HepG2 (cell line): ENCODE measurements around the gene CDCA4. TPM values are rescaled to one million over a fixed set of nuclear protein-coding genes. Genes with fewer than 3 reads are reported as not detected.

Experiments
- AKAP8 ChIP-seq: sonication (generic); formaldehyde crosslinking; IDR thresholded peaks from 2 replicates; pipeline ENCODE4 v1.5.1; 2020; ENCODE audit warnings: mild to moderate bottlenecking, missing genetic modification reagents
- PHF21A ChIP-seq: sonication (generic); formaldehyde crosslinking; IDR thresholded peaks from 2 replicates; pipeline ENCODE4 v1.5.0; 2020; ENCODE audit warnings: mild to moderate bottlenecking, missing genetic modification reagents
- POLR2AphosphoS2 ChIP-seq: IDR thresholded peaks from 2 replicates; pipeline ENCODE4 v1.6.1; 2011; ENCODE audit warnings: low read depth, low read length, improper control_type of control experiment
- RFX1 ChIP-seq: fragments of 450-650 bp; IDR thresholded peaks from 2 replicates; pipeline ENCODE4 v1.6.1; 2017
- TMF1 ChIP-seq: sonication (generic); formaldehyde crosslinking; IDR thresholded peaks from 2 replicates; pipeline ENCODE4 v1.8.1; 2022; ENCODE audit warnings: low read depth, missing genetic modification reagents
- ZNF354B ChIP-seq: sonication (generic); formaldehyde crosslinking; IDR thresholded peaks from 2 replicates; pipeline ENCODE4 v1.8.0; 2022; ENCODE audit warnings: mild to moderate bottlenecking, missing genetic modification reagents
- ZNF501 ChIP-seq: sonication (generic); formaldehyde crosslinking; IDR thresholded peaks from 2 replicates; pipeline ENCODE4 v1.5.1; 2020; ENCODE audit warnings: mild to moderate bottlenecking, moderate library complexity, missing genetic modification reagents
- ZNF615 ChIP-seq: sonication (generic); formaldehyde crosslinking; IDR thresholded peaks from 2 replicates; pipeline ENCODE4 v1.5.0; 2020; ENCODE audit warnings: mild to moderate bottlenecking, missing genetic modification reagents, borderline replicate concordance
- ZNF619 ChIP-seq: sonication (generic); formaldehyde crosslinking; IDR thresholded peaks from 2 replicates; pipeline ENCODE4 v1.4.0; 2020; ENCODE audit warnings: mild to moderate bottlenecking, missing genetic modification reagents
- ZNF891 ChIP-seq: sonication (generic); formaldehyde crosslinking; IDR thresholded peaks from 2 replicates; pipeline ENCODE4 v1.5.0; 2020; ENCODE audit warnings: mild to moderate bottlenecking, missing genetic modification reagents
- ZSCAN9 ChIP-seq: IDR thresholded peaks from 2 replicates; pipeline ENCODE4 v1.6.1; 2016; ENCODE audit warnings: borderline replicate concordance
- polyA plus RNA-seq, 8 experiments: library from polyadenylated mRNA; depleted of rRNA in 3 of 8; stranded (reverse) in 7 of 8; unstranded in 1 of 8; fragments of >200 nt; fragmentation: Illumina TruSeq in 4 of 8; extraction: Trizol in 4 of 8; gene quantifications; 2 replicates each; pipeline versions ENCODE4 v1.2.1 to v1.2.3, GENCODE V29; 2011 to 2016; ENCODE audit warnings: low read depth in 4 of 8, missing spikeins in 1 of 8, mixed read lengths in 1 of 8; ENCODE audit not compliant: insufficient read depth in 1 of 8
- total RNA-seq, 5 experiments: library from RNA; depleted of rRNA; stranded (reverse); fragments of >200 nt; fragmentation: Illumina TruSeq; extraction: Trizol; gene quantifications; 2 replicates each; pipeline ENCODE4 v1.2.3, GENCODE V29; 2016; ENCODE audit warnings: low read depth in 1 of 5
- TF ChIP-seq, protein P1 (sequence below): sonication (generic); formaldehyde crosslinking; IDR thresholded peaks from 2 replicates; pipeline ENCODE4 v1.4.0; 2020; ENCODE audit warnings: missing genetic modification reagents
- TF ChIP-seq, protein P2 (sequence below): sonication (generic); formaldehyde crosslinking; conservative IDR thresholded peaks from 2 replicates; pipeline ENCODE4 v1.4.0; 2020; ENCODE audit warnings: missing genetic modification reagents

CDCA4 gene
- total and polyA plus RNA-seq, 2 of the 13 experiments (the other 11 are each of a cell fraction or from before 2014, with no cell fraction given): 19.7 to 43.1 TPM

GRCh38 chr14:104971447-104972240 lies 49.2 kb downstream of the CDCA4 start (continued):
- no peak for TF ChIP-seq RFX1
- TF ChIP-seq ZNF619 (CRISPR knock-in tag): no peak
- TF ChIP-seq, protein P1, sequence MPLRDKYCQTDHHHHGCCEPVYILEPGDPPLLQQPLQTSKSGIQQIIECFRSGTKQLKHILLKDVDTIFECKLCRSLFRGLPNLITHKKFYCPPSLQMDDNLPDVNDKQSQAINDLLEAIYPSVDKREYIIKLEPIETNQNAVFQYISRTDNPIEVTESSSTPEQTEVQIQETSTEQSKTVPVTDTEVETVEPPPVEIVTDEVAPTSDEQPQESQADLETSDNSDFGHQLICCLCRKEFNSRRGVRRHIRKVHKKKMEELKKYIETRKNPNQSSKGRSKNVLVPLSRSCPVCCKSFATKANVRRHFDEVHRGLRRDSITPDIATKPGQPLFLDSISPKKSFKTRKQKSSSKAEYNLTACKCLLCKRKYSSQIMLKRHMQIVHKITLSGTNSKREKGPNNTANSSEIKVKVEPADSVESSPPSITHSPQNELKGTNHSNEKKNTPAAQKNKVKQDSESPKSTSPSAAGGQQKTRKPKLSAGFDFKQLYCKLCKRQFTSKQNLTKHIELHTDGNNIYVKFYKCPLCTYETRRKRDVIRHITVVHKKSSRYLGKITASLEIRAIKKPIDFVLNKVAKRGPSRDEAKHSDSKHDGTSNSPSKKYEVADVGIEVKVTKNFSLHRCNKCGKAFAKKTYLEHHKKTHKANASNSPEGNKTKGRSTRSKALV (CRISPR knock-in tag): no peak
- no peak for TF ChIP-seq ZNF891 (CRISPR knock-in tag)
- TF ChIP-seq ZNF501 (CRISPR knock-in tag): no peak
- no peak for TF ChIP-seq POLR2AphosphoS2
- no peak for TF ChIP-seq ZNF354B (CRISPR knock-in tag)
- no peak for TF ChIP-seq AKAP8
- no peak for TF ChIP-seq ZSCAN9 (CRISPR knock-in tag)
- TF ChIP-seq TMF1 (CRISPR knock-in tag): no peak
- no peak for TF ChIP-seq ZNF615 (CRISPR knock-in tag)
- TF ChIP-seq, protein P2, sequence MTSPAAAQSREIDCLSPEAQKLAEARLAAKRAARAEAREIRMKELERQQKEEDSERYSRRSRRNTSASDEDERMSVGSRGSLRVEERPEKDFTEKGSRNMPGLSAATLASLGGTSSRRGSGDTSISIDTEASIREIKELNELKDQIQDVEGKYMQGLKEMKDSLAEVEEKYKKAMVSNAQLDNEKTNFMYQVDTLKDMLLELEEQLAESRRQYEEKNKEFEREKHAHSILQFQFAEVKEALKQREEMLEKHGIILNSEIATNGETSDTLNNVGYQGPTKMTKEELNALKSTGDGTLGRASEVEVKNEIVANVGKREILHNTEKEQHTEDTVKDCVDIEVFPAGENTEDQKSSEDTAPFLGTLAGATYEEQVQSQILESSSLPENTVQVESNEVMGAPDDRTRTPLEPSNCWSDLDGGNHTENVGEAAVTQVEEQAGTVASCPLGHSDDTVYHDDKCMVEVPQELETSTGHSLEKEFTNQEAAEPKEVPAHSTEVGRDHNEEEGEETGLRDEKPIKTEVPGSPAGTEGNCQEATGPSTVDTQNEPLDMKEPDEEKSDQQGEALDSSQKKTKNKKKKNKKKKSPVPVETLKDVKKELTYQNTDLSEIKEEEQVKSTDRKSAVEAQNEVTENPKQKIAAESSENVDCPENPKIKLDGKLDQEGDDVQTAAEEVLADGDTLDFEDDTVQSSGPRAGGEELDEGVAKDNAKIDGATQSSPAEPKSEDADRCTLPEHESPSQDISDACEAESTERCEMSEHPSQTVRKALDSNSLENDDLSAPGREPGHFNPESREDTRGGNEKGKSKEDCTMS (CRISPR knock-in tag): no peak
- no peak for TF ChIP-seq PHF21A (CRISPR knock-in tag)
